OCI-LY3 (cell line): ENCODE data around the gene EBP.

Experiments
- EZH2phosphoT487 ChIP-seq: fragments of 200-600 bp; shearing (Covaris generic); IDR thresholded peaks from 2 replicates; pipeline ENCODE4 v1.6.1; 2018; ENCODE audit warnings: antibody characterized with exemption, mixed run types, low read depth
- TF ChIP-seq, protein P1 (sequence below): fragments of 200-600, 300-600 bp; sonication (generic); IDR thresholded peaks from 2 replicates; pipeline ENCODE4 v1.5.1; 2014; ENCODE audit warnings: antibody characterized with exemption, low read length, low read depth

DNA sequence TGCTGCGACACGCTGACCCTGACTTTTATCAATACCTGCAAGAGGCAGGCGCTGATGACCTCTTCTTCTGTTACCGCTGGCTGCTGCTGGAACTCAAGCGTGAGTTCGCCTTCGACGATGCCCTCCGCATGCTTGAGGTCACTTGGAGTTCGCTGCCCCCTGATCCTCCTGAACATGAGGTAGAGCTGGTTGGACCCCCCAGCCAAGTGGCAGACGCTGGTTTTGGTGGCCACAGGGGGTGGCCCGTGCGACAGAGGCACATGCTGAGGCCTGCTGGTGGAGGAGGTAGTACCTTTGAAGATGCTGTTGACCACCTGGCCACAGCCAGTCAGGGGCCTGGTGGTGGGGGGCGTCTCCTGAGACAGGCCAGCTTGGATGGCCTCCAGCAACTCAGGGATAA is 38.4 kb downstream of the EBP start:
- TF ChIP-seq, protein P1, sequence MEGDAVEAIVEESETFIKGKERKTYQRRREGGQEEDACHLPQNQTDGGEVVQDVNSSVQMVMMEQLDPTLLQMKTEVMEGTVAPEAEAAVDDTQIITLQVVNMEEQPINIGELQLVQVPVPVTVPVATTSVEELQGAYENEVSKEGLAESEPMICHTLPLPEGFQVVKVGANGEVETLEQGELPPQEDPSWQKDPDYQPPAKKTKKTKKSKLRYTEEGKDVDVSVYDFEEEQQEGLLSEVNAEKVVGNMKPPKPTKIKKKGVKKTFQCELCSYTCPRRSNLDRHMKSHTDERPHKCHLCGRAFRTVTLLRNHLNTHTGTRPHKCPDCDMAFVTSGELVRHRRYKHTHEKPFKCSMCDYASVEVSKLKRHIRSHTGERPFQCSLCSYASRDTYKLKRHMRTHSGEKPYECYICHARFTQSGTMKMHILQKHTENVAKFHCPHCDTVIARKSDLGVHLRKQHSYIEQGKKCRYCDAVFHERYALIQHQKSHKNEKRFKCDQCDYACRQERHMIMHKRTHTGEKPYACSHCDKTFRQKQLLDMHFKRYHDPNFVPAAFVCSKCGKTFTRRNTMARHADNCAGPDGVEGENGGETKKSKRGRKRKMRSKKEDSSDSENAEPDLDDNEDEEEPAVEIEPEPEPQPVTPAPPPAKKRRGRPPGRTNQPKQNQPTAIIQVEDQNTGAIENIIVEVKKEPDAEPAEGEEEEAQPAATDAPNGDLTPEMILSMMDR, result no peak
- no peak for TF ChIP-seq EZH2phosphoT487
